ENCODE results near the gene GLS. TPM values are rescaled to one million over a fixed set of nuclear protein-coding genes. Genes with fewer than 3 reads are reported as not detected.
"Not testable (repeated sequence)": the region's sequence is repeated elsewhere in the genome, so short reads cannot be mapped to it uniquely, and the experiment has no call there.

The GLS gene
- total and polyA plus RNA-seq, 7 donors: 6.9 to 30.6 (median 26.7) TPM

DNA sequence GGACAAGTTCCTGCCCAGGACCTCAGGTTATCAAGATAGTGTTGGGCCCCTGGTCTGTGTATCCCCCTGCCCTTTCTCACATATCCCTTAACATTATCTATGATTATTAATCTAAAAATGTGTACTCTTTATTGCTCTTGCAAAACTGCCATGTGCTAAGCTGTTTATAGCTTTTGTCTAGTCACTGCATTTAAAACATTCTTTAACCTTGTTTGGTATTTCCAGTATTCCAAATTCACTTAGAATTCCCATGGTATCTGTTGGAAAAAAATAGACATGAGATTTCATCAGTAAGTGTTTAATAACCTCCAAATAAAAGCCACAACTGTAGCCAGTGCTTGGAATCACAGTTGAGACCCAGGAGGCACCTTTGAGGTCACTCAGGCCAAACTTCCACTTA, 16.2 kb upstream of the GLS start:
- H3K36me3 ChIP-seq (ENCODE audit: insufficient read depth in 1 of 2, low read depth in 1 of 2): no peaks in the 10 kb centered on the region
- ATAC-seq (no peak), DNase-seq (no peak)
- no peak overlapping the region for H3K4me3 ChIP-seq
- peaks cover 11% of the 10 kb centered on the region for H3K4me1 ChIP-seq
- H3K27ac ChIP-seq: no peak overlapping the region
- TF ChIP-seq, protein P1, sequence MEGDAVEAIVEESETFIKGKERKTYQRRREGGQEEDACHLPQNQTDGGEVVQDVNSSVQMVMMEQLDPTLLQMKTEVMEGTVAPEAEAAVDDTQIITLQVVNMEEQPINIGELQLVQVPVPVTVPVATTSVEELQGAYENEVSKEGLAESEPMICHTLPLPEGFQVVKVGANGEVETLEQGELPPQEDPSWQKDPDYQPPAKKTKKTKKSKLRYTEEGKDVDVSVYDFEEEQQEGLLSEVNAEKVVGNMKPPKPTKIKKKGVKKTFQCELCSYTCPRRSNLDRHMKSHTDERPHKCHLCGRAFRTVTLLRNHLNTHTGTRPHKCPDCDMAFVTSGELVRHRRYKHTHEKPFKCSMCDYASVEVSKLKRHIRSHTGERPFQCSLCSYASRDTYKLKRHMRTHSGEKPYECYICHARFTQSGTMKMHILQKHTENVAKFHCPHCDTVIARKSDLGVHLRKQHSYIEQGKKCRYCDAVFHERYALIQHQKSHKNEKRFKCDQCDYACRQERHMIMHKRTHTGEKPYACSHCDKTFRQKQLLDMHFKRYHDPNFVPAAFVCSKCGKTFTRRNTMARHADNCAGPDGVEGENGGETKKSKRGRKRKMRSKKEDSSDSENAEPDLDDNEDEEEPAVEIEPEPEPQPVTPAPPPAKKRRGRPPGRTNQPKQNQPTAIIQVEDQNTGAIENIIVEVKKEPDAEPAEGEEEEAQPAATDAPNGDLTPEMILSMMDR (IDR thresholded peaks at IDR 0.05): no peak
- peaks cover 3% of the 10 kb centered on the region for H3K9me3 ChIP-seq
- no peaks in the 10 kb centered on the region for H3K27me3 ChIP-seq (ENCODE audit: insufficient read depth in 3 of 3, low read length in 2 of 3)
- intact Hi-C loops (cut with DNase I): no loop called here

DNA sequence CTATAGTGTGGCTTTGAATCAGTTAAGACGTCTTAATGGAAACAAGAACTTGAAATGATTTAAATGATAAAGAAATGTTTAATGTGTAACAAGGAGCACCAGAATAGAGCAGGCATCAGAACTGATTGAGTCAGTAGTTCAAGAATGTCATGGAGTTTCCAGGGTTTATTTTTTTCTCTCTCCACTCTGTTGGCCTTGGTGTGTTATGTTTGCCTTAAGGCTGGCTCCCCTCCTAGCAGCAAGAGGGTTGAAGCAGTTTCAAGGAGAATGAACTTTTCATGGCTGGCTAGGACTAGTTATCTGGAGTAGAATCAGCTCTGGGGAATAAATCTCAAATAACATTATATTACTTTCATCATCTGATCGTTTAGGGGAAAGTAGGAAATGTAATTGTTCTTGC, 13.4 kb upstream of the GLS start:
- H3K36me3 ChIP-seq (ENCODE audit: insufficient read depth in 1 of 2, low read depth in 1 of 2): no peaks in the 10 kb centered on the region
- WGBS, 3 donors: 60 to 67% (median 61%) methylated on average over 2 of the region's 2 CpGs
- no peak overlapping the region for H3K27ac ChIP-seq
- no peak overlapping the region for H3K4me3 ChIP-seq
- H3K27me3 ChIP-seq (ENCODE audit: insufficient read depth in 3 of 3, low read length in 2 of 3): no peaks in the 10 kb centered on the region
- peaks cover 11% of the 10 kb centered on the region for H3K4me1 ChIP-seq
- ATAC-seq (no peak), DNase-seq (no peak)
- TF ChIP-seq, protein P1 (IDR thresholded peaks at IDR 0.05): no peak
- intact Hi-C loops (cut with DNase I): no loop called here
- H3K9me3 ChIP-seq: peaks cover 3% of the 10 kb centered on the region

DNA sequence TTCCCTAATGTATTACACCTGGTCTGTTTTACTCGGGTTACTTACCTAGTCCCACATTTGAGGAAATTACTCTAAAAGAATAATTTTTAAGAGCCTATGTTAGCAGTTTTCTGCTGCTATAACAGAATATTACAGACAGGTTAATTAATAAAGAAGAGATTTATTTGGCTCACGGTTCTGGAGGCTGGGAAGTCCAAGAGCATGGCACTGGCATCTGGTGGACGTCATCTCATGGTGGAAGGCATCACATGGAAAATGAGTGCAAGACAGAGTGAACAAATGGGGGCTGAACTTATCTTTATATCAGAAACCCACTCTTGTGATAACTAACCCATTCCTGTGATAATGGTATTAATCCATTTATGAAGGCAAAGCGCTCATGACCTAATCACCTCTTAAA, 12.8 kb upstream of the GLS start:
- DNase-seq: no peak
- Histone ChIP-seq H3K27me3 (ENCODE audit: insufficient read depth in 3 of 3, low read length in 2 of 3) (no peaks in the 10 kb centered on the region), H3K27ac (no peak overlapping the region), H3K9me3 (peaks cover 3% of the 10 kb centered on the region), H3K4me1 (peaks cover 11% of the 10 kb centered on the region), H3K4me3 (no peak overlapping the region), H3K36me3 (ENCODE audit: insufficient read depth in 1 of 2, low read depth in 1 of 2) (no peaks in the 10 kb centered on the region)
- ATAC-seq: no peak
- intact Hi-C loops (cut with DNase I): no loop called here
- TF ChIP-seq, protein P1 (IDR thresholded peaks at IDR 0.05): no peak
- 91 to 92% (median 91%) methylated on average over 4 of the region's 4 CpGs for WGBS, 3 donors

DNA sequence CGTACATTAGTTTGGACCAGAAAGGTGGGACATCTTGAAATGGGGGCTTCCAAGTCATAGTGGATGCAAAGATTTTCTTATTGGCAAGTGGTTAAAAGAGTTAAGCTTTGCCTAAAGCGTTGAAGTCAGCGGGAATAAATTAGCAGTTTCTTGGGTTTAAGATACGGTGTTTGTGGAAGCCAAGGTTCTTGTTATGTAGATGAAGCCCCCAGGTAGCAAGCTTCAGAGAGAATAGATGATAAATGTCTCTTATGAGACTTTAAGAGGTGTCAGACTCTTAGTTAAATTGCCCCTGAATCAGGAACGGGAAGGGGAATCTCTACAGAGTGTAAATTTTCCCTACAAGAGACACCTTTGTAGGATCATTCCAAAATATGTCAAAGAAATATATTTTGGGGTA, 10.9 kb upstream of the GLS start:
- 74 to 79% (median 74%) methylated on average over 5 of the region's 5 CpGs for WGBS, 3 donors
- TF ChIP-seq, protein P1 (IDR thresholded peaks at IDR 0.05): no peak
- peaks cover 3% of the 10 kb centered on the region for H3K9me3 ChIP-seq
- DNase-seq: no peak
- no peak overlapping the region for H3K4me3 ChIP-seq
- no peaks in the 10 kb centered on the region for H3K36me3 ChIP-seq (ENCODE audit: insufficient read depth in 1 of 2, low read depth in 1 of 2)
- H3K27ac ChIP-seq: no peak overlapping the region
- intact Hi-C loops (cut with DNase I): no loop called here
- no peaks in the 10 kb centered on the region for H3K27me3 ChIP-seq (ENCODE audit: insufficient read depth in 3 of 3, low read length in 2 of 3)
- ATAC-seq: no peak
- H3K4me1 ChIP-seq: no peaks in the 10 kb centered on the region

DNA sequence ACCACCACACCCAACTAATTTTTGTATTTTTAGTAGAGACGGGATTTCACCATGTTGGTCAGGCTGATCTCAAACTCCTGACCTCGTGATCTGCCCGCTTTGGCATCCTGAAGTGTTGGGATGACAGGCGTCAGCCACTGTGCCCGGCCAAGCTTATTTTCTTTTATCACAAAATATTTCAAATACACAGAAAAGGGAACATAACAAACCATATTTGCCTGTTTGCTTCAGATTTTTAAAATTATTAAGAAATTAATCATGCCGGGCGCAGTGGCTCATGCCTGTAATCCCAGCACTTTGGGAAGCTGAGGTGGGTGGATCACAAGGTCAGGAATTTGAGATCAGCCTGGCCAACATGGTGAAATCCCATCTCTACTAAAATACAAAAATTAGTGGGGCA, 7.2 kb upstream of the GLS start:
- H3K4me3 ChIP-seq; DNase-seq; intact Hi-C loops (cut with DNase I); H3K27me3 ChIP-seq (ENCODE audit: insufficient read depth in 3 of 3, low read length in 2 of 3); H3K27ac ChIP-seq; ATAC-seq; H3K4me1 ChIP-seq; H3K36me3 ChIP-seq (ENCODE audit: insufficient read depth in 1 of 2, low read depth in 1 of 2); H3K9me3 ChIP-seq: not testable (repeated sequence)
- 96 to 97% (median 97%) methylated on average over 7 of the region's 7 CpGs for WGBS, 3 donors

Measured in psoas muscle (tissue), 8 donors.